WI38 (cell line): ENCODE results near the gene HSPA8.

ENCODE experiments used
- H3K4me3 ChIP-seq: 2 replicates; pipeline ENCODE4 v1.5.1; 2011; ENCODE audit warnings: low read depth, mild to moderate bottlenecking, control low read depth, low read length
- CTCF ChIP-seq: IDR thresholded peaks from 2 replicates; pipeline ENCODE4 v1.5.1; 2012; ENCODE audit warnings: low read depth, mild to moderate bottlenecking, control low read depth, low read length

Gene HSPA8

GRCh38 chr11:123083623-123084029, 21.7 kb upstream of the HSPA8 start:
- H3K4me3 ChIP-seq = no peak overlapping the region
- TF ChIP-seq CTCF = no peak

- H3K4me3 ChIP-seq = no peak overlapping the region
- TF ChIP-seq CTCF = no peak
Observed at GRCh38 chr11:123082977-123083376, 21.0 kb upstream of the HSPA8 start.

GRCh38 chr11:123080015-123080414, 18.1 kb upstream of the HSPA8 start:
- no peak for TF ChIP-seq CTCF
- no peak overlapping the region for H3K4me3 ChIP-seq

- no peak overlapping the region for H3K4me3 ChIP-seq
- no peak for TF ChIP-seq CTCF
Observed at GRCh38 chr11:123076484-123076883, 14.5 kb upstream of the HSPA8 start.

- H3K4me3 ChIP-seq = no peak overlapping the region
- TF ChIP-seq CTCF = no peak
Observed at GRCh38 chr11:123073343-123074057, 11.6 kb upstream of the HSPA8 start.

- no peak overlapping the region for H3K4me3 ChIP-seq
- no peak for TF ChIP-seq CTCF
Observed at GRCh38 chr11:123072762-123073161, 10.8 kb upstream of the HSPA8 start.

GRCh38 chr11:123072332-123072761, 10.4 kb upstream of the HSPA8 start:
- no peak overlapping the region for H3K4me3 ChIP-seq
- TF ChIP-seq CTCF = no peak
